Kasumi-1 (cell line): Measurements from ENCODE around the gene UBE2U.

ENCODE experiments used
- DNase-seq, 2 experiments: peaks; one replicate each; lab custom pipeline; 2025; lab: John Stamatoyannopoulos, UW

Gene UBE2U

DNA sequence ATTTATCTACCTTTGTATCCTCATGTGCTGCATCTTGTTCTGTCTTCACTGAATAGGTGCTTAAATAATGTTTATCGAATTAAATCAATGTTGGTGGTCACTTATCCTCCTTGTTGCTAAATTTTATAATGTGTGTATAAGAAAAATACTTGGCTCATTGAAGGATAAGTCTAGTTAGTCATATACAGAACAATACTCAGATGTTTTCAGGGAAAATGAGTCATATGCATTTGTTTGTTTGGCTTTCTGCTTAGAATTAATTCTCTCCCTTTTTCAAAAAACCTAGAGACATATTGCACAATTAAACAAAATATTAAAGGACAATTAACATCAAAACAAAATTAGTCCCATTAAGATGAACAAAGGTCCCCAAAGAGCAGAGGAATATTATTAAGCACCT, 89.0 kb downstream of the UBE2U start:
- no peak for DNase-seq

- DNase-seq: no peak
These were observed 90.4 kb downstream of the UBE2U start for GRCh38 chr1:64293820-64294219.

DNA sequence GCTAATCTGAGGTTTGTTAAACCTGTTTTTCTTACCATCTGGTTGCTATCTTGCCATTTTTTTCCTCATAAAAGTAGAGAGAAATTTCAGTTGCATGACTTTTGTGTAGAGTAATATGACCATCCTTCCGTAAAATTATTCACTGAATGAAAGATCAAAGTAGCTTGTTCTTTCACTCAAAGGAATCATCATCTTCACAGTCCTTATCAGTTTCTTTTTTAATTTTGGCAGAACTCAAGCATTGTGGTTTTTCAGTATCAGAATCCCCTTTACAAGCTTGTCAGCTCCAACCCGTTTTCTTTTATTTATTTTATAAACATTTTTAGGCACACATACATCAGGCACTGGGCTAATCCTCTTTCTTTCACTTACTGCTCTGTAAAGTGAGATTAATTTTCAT, 91.7 kb downstream of the UBE2U start:
- DNase-seq: no peak

DNA sequence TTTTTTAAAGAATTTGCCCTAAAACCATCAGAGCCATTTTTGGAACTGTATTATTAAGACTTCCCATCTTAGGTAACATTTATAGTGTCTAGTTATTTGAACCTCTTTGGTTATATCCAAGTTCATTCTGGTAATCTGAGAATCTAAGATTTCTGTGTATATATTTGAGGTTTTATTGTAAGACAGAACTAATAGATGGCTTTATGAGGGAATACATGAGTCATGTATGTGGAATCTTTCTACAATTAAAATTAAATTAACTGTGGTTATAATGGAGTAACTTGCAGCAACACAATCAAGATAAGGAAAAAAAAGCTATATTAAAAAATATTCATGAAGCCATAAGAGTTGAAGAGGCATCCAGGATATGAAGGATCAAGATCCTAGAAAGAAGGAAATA, 92.1 kb downstream of the UBE2U start:
- no peak for DNase-seq

DNA sequence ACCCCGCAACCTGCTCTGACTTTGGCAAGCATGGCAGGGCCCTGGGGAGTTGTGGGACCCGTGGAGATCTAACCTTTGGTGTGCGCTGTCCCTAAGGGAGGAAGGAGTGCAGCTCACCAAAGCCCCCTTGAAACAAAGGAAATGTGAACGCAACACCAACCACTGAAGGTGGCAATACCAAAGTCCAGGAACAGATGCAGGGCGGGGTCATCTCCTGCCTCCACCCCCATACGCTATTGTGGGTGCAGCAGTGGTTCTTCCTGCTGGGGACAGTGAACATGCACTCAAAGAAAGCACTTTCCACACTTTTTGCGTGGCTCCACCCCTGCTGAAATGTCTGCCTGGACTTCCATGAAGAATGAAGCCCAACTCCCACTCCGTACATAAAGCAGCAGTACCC, 93.0 kb downstream of the UBE2U start:
- no peak for DNase-seq

GRCh38 chr1:64302194-64302593, 98.8 kb downstream of the UBE2U start:
- no peak for DNase-seq

GRCh38 chr1:64302971-64303370, 99.5 kb downstream of the UBE2U start:
- DNase-seq: no peak

DNA sequence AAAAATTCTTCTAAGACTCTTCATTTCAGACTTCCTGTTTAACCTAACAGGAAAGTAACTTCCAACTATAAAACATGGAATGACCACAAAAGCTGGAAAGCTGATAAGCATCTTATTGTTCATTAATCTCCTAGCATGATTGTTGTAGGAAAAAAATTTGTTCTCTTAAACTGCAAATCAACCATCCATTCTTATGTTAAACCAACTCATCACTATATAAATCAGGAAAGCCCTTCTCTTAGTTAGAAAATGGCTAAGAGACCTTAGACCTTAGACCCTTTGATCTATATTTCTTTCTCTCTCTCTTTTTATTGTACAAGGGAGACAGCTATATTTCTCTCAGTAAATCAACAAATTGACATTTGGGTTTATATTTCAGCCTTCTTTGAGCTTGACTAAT, 101.4 kb downstream of the UBE2U start:
- DNase-seq: no peak

- no peak for DNase-seq
These were observed 105.4 kb downstream of the UBE2U start for GRCh38 chr1:64308866-64309265.

- DNase-seq: no peak
These were observed 106.0 kb downstream of the UBE2U start for GRCh38 chr1:64309431-64309831.

DNA sequence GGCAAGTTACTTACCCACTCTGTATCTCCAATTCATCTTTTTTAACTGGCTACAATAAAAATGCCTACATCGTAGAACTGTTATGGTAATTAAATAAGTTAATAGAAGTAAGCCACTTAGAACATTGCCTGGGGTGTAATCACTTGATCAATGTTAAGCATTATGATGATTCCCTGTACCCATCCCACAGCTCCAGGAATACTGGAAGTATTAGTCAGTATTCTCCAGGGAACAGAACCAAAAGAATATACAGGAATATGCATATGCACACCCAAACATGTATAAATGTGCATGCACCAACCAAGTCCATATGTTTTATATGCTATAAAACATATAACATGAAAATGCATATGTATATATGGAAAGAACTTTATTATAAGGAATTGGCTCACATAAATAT, 107.3 kb downstream of the UBE2U start:
- no peak for DNase-seq

GRCh38 chr1:64312431-64312830, 109.0 kb downstream of the UBE2U start:
- DNase-seq: no peak

DNA sequence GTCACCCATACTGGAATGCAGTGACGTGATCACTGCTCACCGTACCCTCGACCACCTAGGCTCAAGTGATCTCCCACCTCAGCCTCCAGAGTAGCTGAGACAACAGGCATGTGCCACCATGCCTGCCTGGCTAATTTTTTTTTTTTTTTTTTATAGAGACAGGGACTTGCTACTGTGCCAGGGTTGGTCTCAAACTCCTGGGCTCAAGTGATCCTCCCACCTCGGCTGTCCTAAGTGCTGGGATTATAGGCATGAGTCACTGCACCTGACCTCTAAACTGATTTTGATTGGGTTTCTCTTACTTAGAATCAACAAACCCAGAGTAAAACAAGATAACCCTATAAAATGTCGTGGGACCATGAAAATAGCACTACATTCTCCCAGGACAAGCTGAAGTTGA, 112.0 kb downstream of the UBE2U start:
- DNase-seq: no peak
